GM23248 (cell line): ENCODE results near the gene RAB31. TPM values are rescaled to one million over a fixed set of nuclear protein-coding genes. Genes with fewer than 3 reads are reported as not detected.

Experiments
- DNase-seq: peaks from one replicate; pipeline ENCODE4 v3.0.0-alpha.2; 2015
- H2AFZ ChIP-seq: fragments of 200-600 bp; sonication (generic); 2 replicates; pipeline ENCODE4 v1.6.1; 2016; ENCODE audit warnings: antibody characterized with exemption
- H3F3A ChIP-seq: fragments of 200-600 bp; sonication (generic); 2 replicates; pipeline ENCODE4 v1.6.1; 2016; ENCODE audit warnings: mild to moderate bottlenecking, antibody characterized with exemption, mixed run types; ENCODE audit not compliant: insufficient read depth
- H3K27ac ChIP-seq: fragments of 200-600 bp; sonication (generic); 2 replicates; pipeline ENCODE4 v1.5.1; 2016; ENCODE audit warnings: mild to moderate bottlenecking
- H3K27me3 ChIP-seq: fragments of 200-600 bp; sonication (generic); replicated peaks from 2 replicates; pipeline ENCODE4 v1.6.1; 2016; ENCODE audit warnings: mild to moderate bottlenecking; ENCODE audit not compliant: insufficient read depth
- H3K36me3 ChIP-seq: fragments of 200-600 bp; sonication (generic); 2 replicates; pipeline ENCODE4 v1.6.1; 2016; ENCODE audit warnings: low read depth, mild to moderate bottlenecking
- H3K4me1 ChIP-seq: fragments of 200-600 bp; sonication (generic); 2 replicates; pipeline ENCODE4 v1.6.1; 2016; ENCODE audit warnings: mild to moderate bottlenecking; ENCODE audit not compliant: insufficient read depth
- H3K4me2 ChIP-seq: fragments of 200-600 bp; sonication (generic); one replicate; pipeline ENCODE4 v1.6.1; 2016; ENCODE audit warnings: mild to moderate bottlenecking; ENCODE audit not compliant: unreplicated experiment
- H3K4me3 ChIP-seq: fragments of 200-600 bp; sonication (generic); 2 replicates; pipeline ENCODE4 v1.5.1; 2016; ENCODE audit warnings: mild to moderate bottlenecking
- H3K79me2 ChIP-seq: fragments of 200-600 bp; sonication (generic); 2 replicates; pipeline ENCODE4 v1.6.1; 2016; ENCODE audit warnings: mild to moderate bottlenecking; ENCODE audit not compliant: insufficient read depth
- H3K9ac ChIP-seq: fragments of 200-600 bp; sonication (generic); 2 replicates; pipeline ENCODE4 v1.6.1; 2016; ENCODE audit warnings: mild to moderate bottlenecking
- H3K9me2 ChIP-seq: fragments of 200-600 bp; sonication (generic); 2 replicates; pipeline ENCODE4 v1.6.1; 2016; ENCODE audit warnings: mixed run types, mild to moderate bottlenecking, moderate library complexity; ENCODE audit not compliant: insufficient read depth
- H3K9me3 ChIP-seq: fragments of 200-600 bp; sonication (generic); one replicate; pipeline ENCODE4 v1.6.1; 2017; ENCODE audit warnings: low read depth
- H4K20me1 ChIP-seq: fragments of 200-600 bp; sonication (generic); 2 replicates; pipeline ENCODE4 v1.6.0; 2016; ENCODE audit not compliant: insufficient read depth
- EZH2 ChIP-seq: fragments of 200-600 bp; sonication (generic); IDR thresholded peaks from 2 replicates; pipeline ENCODE4 v1.6.1; 2018; ENCODE audit warnings: antibody characterized with exemption, mild to moderate bottlenecking; ENCODE audit not compliant: insufficient read depth, poor library complexity, severe bottlenecking
- EZH2phosphoT487 ChIP-seq: fragments of 200-600 bp; sonication (generic); IDR thresholded peaks from 2 replicates; pipeline ENCODE4 v1.6.1; 2018; ENCODE audit warnings: antibody characterized with exemption, moderate library complexity, mild to moderate bottlenecking, low read depth; ENCODE audit not compliant: insufficient read depth
- WGBS, 2 experiments: methylation state at CpG; one replicate each; pipeline ENCODE4 v1.1.6; 2015 to 2017; ENCODE audit warnings: low lambda C conversion rate in 2 of 2, low coverage in 1 of 2; ENCODE audit errors: missing lambda C conversion rate in 2 of 2; 5-methylcytosine and 5-hydroxymethylcytosine counted together
- in situ Hi-C: fragments of 300-500 bp; cut with MboI; formaldehyde crosslinking; loops from 2 replicates; pipeline ENCODE4 v1.15.0; 2020
- polyA plus RNA-seq: library from polyadenylated mRNA; unstranded; fragments of >200 nt; fragmentation: Nextera tagmentation; extraction: Ambion mirVana; gene quantifications from 2 replicates; pipeline ENCODE4 v1.2.1, GENCODE V29; 2016
- total RNA-seq: library from RNA; depleted of rRNA; stranded (reverse); fragments of >200 nt; shearing (Covaris generic); gene quantifications from 2 replicates; pipeline ENCODE4 v1.2.3, GENCODE V29; 2014

RAB31 gene
- total and polyA plus RNA-seq, 2 experiments from 2014 or later: 49.2 to 144 TPM

- Histone ChIP-seq H3F3A (peaks cover 13% of the 10 kb centered on the region; the same call in 1 of the 2 replicates), H3K9me2 (no peaks in the 10 kb centered on the region), H3K4me1 (peaks cover 11% of the 10 kb centered on the region), H3K9ac (no peak overlapping the region), H4K20me1 (no peaks in the 10 kb centered on the region), H3K27me3 (no peaks in the 10 kb centered on the region), H3K36me3 (no peaks in the 10 kb centered on the region), H3K27ac (no peak overlapping the region), H2AFZ (no peak overlapping the region), H3K4me3 (no peak overlapping the region), H3K4me2 (no peak overlapping the region), H3K79me2 (peaks cover 28% of the 10 kb centered on the region), H3K9me3 (no peaks in the 10 kb centered on the region)
- TF ChIP-seq EZH2phosphoT487 (no peak), EZH2 (no peak)
- in situ Hi-C loops: no loop called here
- no peak for DNase-seq
- 98 to 99% methylated on average over 20 of the region's 20 CpGs for WGBS, 2 experiments
These were observed 124.8 kb downstream of the RAB31 start for GRCh38 chr18:9832871-9833270.

GRCh38 chr18:9834551-9834950 lies 126.5 kb downstream of the RAB31 start:
- Histone ChIP-seq H3K27me3 (no peaks in the 10 kb centered on the region), H3K4me1 (no peaks in the 10 kb centered on the region), H3K9me3 (no peaks in the 10 kb centered on the region), H3K4me2 (no peak overlapping the region), H3F3A (no peaks in the 10 kb centered on the region), H4K20me1 (no peaks in the 10 kb centered on the region), H3K9ac (no peak overlapping the region), H3K27ac (no peak overlapping the region), H3K4me3 (no peak overlapping the region), H3K36me3 (no peaks in the 10 kb centered on the region), H2AFZ (no peak overlapping the region), H3K9me2 (no peaks in the 10 kb centered on the region), H3K79me2 (peaks cover 18% of the 10 kb centered on the region)
- in situ Hi-C loops: no loop called here
- no peak for DNase-seq
- WGBS, 2 experiments: 98 to 100% methylated on average over 2 of the region's 2 CpGs
- no peak for TF ChIP-seq EZH2phosphoT487
- TF ChIP-seq EZH2: no peak

- Histone ChIP-seq H2AFZ (no peak overlapping the region), H3F3A (no peaks in the 10 kb centered on the region), H4K20me1 (no peaks in the 10 kb centered on the region), H3K9me3 (no peaks in the 10 kb centered on the region), H3K4me3 (no peak overlapping the region), H3K4me2 (no peak overlapping the region), H3K79me2 (peaks cover 11% of the 10 kb centered on the region), H3K9me2 (no peaks in the 10 kb centered on the region), H3K27ac (no peak overlapping the region), H3K4me1 (no peaks in the 10 kb centered on the region), H3K27me3 (no peaks in the 10 kb centered on the region), H3K36me3 (no peaks in the 10 kb centered on the region), H3K9ac (no peak overlapping the region)
- TF ChIP-seq EZH2phosphoT487: no peak
- no peak for TF ChIP-seq EZH2
- 88 to 89% methylated on average over 11 of the region's 11 CpGs for WGBS, 2 experiments
- in situ Hi-C loops: no loop called here
- DNase-seq: no peak
These were observed 127.1 kb downstream of the RAB31 start for GRCh38 chr18:9835113-9835755.

- H3K79me2 ChIP-seq: peaks cover 6% of the 10 kb centered on the region
- no peaks in the 10 kb centered on the region for H3K27me3 ChIP-seq
- H3K9me2 ChIP-seq: no peaks in the 10 kb centered on the region
- no peaks in the 10 kb centered on the region for H3F3A ChIP-seq
- H3K9me3 ChIP-seq: no peaks in the 10 kb centered on the region
- in situ Hi-C loops: no loop called here
- no peaks in the 10 kb centered on the region for H4K20me1 ChIP-seq
- whole genome bisulfite sequencing, 2 experiments: 94 to 95% methylated on average over 10 of the region's 10 CpGs
- no peak overlapping the region for H2AFZ ChIP-seq
- no peak overlapping the region for H3K4me2 ChIP-seq
- H3K36me3 ChIP-seq: no peaks in the 10 kb centered on the region
- no peak overlapping the region for H3K27ac ChIP-seq
- no peak overlapping the region for H3K4me3 ChIP-seq
- no peaks in the 10 kb centered on the region for H3K4me1 ChIP-seq
- DNase-seq: no peak
- TF ChIP-seq EZH2phosphoT487 (no peak), EZH2 (no peak)
- H3K9ac ChIP-seq: no peak overlapping the region
These were observed 127.7 kb downstream of the RAB31 start for GRCh38 chr18:9835825-9836224.
